Measurements from ENCODE around the gene KYAT1.

Gene KYAT1

DNA sequence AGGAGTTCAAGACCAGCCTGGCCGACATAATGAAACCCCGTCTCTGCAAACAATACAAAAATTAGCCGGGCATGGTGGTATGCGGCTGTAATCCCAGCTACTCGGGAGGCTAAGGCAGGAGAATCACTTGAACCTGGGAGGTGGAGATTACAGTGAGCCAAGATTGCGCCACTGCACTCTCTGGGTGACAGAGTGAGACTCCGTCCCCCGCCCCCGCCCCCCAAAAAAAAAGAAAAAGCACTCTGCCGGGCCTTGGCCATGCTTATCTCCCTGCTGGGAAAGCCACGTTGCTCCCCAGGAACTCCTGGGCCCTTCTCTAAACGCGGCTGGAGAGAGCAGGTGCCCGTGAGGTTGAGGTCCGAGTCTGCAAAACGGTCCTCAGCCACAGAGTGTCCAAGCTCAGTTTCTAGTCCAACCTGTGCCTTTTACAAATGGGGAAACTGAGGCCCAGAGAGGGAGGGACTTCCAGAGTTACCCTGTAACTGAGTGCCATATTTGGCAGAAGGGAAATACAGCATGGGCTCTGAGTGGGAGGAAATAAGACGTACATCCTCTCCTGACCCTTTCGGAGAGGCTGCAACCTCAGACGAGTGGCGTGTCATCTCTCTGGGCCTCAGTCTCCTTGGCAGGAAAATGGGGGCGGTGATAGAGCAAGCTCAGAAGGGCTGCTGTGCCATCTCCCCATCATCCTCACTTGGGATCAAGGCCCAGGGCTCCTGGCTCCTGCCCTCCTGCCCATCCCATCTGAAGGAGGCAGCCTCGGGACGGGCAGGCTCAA is 32.4 kb upstream of the KYAT1 start:
- Histone ChIP-seq H3K79me2 (ENCODE audit: insufficient read depth, low read length) (peaks cover 2% of the 10 kb centered on the region; the same call in 1 of the 2 replicates), H3K4me2 (ENCODE audit: insufficient read depth, low read length) (no peak overlapping the region), H2AFZ (ENCODE audit: low read depth, low read length) (no peak overlapping the region), H3K9me3 (ENCODE audit: insufficient read depth, low read length, severe bottlenecking) (no peaks in the 10 kb centered on the region), H3K27ac (ENCODE audit: low read length) (no peak overlapping the region), H3K36me3 (ENCODE audit: insufficient read depth, low read length) (peaks cover 61% of the 10 kb centered on the region), H3K9ac (ENCODE audit: low read depth, low read length) (no peak overlapping the region), H3K4me1 (ENCODE audit: insufficient read depth, low read length) (no peaks in the 10 kb centered on the region), H3K4me3 (ENCODE audit: low read depth in 1 of 2, low read length in 2 of 2) (no peak overlapping the region), H3K27me3 (ENCODE audit: insufficient read depth, low read length, poor library complexity) (no peaks in the 10 kb centered on the region), H4K20me1 (ENCODE audit: insufficient read depth, low read length) (peaks cover 9% of the 10 kb centered on the region; the same call in 1 of the 2 replicates)
- no peak for ATAC-seq (ENCODE audit: insufficient read depth, low read depth)
- no peak for TF ChIP-seq EZH2 (IDR thresholded peaks at IDR 0.05; ENCODE audit: borderline replicate concordance, low read depth, low read length, severe bottlenecking)
- TF ChIP-seq, protein P1, sequence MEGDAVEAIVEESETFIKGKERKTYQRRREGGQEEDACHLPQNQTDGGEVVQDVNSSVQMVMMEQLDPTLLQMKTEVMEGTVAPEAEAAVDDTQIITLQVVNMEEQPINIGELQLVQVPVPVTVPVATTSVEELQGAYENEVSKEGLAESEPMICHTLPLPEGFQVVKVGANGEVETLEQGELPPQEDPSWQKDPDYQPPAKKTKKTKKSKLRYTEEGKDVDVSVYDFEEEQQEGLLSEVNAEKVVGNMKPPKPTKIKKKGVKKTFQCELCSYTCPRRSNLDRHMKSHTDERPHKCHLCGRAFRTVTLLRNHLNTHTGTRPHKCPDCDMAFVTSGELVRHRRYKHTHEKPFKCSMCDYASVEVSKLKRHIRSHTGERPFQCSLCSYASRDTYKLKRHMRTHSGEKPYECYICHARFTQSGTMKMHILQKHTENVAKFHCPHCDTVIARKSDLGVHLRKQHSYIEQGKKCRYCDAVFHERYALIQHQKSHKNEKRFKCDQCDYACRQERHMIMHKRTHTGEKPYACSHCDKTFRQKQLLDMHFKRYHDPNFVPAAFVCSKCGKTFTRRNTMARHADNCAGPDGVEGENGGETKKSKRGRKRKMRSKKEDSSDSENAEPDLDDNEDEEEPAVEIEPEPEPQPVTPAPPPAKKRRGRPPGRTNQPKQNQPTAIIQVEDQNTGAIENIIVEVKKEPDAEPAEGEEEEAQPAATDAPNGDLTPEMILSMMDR (IDR thresholded peaks at IDR 0.05; ENCODE audit: borderline replicate concordance, extremely low read depth, low read length, poor library complexity, severe bottlenecking): no peak
- no peak for DNase-seq

DNA sequence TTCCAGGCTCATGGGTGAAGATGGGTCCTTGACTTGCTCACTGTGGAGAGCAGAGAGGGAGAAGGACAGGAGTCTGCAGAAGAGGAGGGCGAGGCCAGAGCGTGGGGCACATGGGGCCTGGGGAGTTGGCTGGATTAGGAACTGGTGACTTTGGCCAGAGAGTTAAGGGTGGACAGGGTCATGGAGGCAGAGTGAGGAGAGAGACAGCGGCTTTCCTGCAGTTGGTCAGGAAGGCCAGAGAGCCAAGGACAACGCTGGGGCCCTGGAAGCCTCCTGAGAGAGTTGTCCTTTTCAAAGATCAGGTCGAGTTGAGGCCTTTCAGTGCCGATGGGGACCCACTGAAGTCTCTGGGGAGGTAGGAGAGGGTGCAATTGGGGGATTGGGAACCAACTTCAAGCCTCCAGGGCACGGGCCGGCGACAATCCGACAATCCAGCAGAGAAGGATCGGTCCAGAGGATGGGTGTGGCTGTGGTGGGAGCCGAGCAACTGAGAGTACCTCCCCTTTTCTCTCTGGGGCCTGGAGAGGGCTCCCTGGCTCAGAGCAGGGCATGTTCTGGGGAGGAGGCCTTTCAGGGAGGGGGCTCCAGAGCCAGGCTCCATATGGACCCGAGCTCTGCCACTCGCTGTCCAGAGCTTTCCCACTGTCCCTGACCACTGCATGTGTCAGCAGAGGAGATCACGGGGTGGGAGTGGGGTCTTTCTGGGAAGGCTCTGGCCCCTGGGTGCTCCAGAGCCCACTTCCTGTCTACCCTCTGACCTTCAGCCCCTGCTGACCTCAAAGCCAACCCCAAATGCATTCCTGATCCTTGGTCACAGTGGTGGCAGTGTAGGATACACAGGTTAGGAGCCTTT is 31.5 kb upstream of the KYAT1 start:
- no peak for TF ChIP-seq EZH2 (IDR thresholded peaks at IDR 0.05; ENCODE audit: borderline replicate concordance, low read depth, low read length, severe bottlenecking)
- TF ChIP-seq, protein P1 (IDR thresholded peaks at IDR 0.05; ENCODE audit: borderline replicate concordance, extremely low read depth, low read length, poor library complexity, severe bottlenecking): no peak
- ATAC-seq (ENCODE audit: insufficient read depth, low read depth): no peak
- H3K9ac ChIP-seq (ENCODE audit: low read depth, low read length): no peak overlapping the region
- H3K79me2 ChIP-seq (ENCODE audit: insufficient read depth, low read length): peaks cover 2% of the 10 kb centered on the region; the same call in 1 of the 2 replicates
- peaks cover 71% of the 10 kb centered on the region for H3K36me3 ChIP-seq (ENCODE audit: insufficient read depth, low read length)
- no peak overlapping the region for H3K27ac ChIP-seq (ENCODE audit: low read length)
- H4K20me1 ChIP-seq (ENCODE audit: insufficient read depth, low read length): peaks cover 9% of the 10 kb centered on the region; the same call in 1 of the 2 replicates
- H3K9me3 ChIP-seq (ENCODE audit: insufficient read depth, low read length, severe bottlenecking): no peaks in the 10 kb centered on the region
- H3K4me3 ChIP-seq (ENCODE audit: low read depth in 1 of 2, low read length in 2 of 2): no peak overlapping the region
- H2AFZ ChIP-seq (ENCODE audit: low read depth, low read length): no peak overlapping the region
- no peak overlapping the region for H3K4me2 ChIP-seq (ENCODE audit: insufficient read depth, low read length)
- H3K4me1 ChIP-seq (ENCODE audit: insufficient read depth, low read length): no peaks in the 10 kb centered on the region
- DNase-seq: no peak
- H3K27me3 ChIP-seq (ENCODE audit: insufficient read depth, low read length, poor library complexity): no peaks in the 10 kb centered on the region

DNA sequence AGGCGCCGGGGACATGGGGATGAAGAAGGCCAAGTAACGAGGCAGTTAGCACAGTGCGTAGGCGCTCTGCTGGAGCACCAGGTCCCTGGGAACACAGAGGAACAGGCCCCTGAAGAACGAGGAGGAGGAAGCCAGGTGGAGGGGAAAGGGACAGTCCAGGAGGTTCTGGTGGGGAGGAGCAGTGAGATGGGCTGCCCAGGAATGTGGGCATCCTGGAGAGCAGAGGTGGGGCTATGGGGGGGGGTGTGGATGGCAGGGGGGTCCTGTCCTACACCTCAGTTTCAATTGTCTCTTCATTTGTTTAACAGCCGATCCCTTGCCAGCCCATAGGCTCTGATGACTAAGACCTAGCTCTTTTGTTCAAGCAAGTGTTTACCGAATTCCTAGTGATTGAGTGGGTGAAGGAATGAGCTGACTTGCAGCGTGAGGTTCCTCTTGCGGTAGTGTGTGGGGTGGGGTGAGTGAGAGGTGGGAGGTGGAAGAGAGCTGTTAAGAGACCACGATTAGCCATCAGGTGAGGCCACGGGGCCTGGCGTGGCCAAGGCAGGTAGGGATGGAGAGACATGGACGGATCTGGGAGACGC is 30.6 kb upstream of the KYAT1 start:
- peaks cover 71% of the 10 kb centered on the region for H3K36me3 ChIP-seq (ENCODE audit: insufficient read depth, low read length)

More for the DNA sequence above, 30.6 kb upstream of the KYAT1 start:
- peaks cover 2% of the 10 kb centered on the region; the same call in 1 of the 2 replicates for H3K79me2 ChIP-seq (ENCODE audit: insufficient read depth, low read length)
- no peaks in the 10 kb centered on the region for H3K9me3 ChIP-seq (ENCODE audit: insufficient read depth, low read length, severe bottlenecking)
- DNase-seq: no peak
- peaks cover 9% of the 10 kb centered on the region; the same call in 1 of the 2 replicates for H4K20me1 ChIP-seq (ENCODE audit: insufficient read depth, low read length)
- H3K4me2 ChIP-seq (ENCODE audit: insufficient read depth, low read length): no peak overlapping the region
- H3K27me3 ChIP-seq (ENCODE audit: insufficient read depth, low read length, poor library complexity): no peaks in the 10 kb centered on the region
- no peak overlapping the region for H2AFZ ChIP-seq (ENCODE audit: low read depth, low read length)
- H3K27ac ChIP-seq (ENCODE audit: low read length): no peak overlapping the region
- no peaks in the 10 kb centered on the region for H3K4me1 ChIP-seq (ENCODE audit: insufficient read depth, low read length)
- no peak overlapping the region for H3K9ac ChIP-seq (ENCODE audit: low read depth, low read length)
- H3K4me3 ChIP-seq (ENCODE audit: low read depth in 1 of 2, low read length in 2 of 2): no peak overlapping the region
- no peak for TF ChIP-seq EZH2 (IDR thresholded peaks at IDR 0.05; ENCODE audit: borderline replicate concordance, low read depth, low read length, severe bottlenecking)
- TF ChIP-seq, protein P1 (IDR thresholded peaks at IDR 0.05; ENCODE audit: borderline replicate concordance, extremely low read depth, low read length, poor library complexity, severe bottlenecking): no peak
- ATAC-seq (ENCODE audit: insufficient read depth, low read depth): no peak

Data from DND-41 (cell line).